GM18868 (cell line): ENCODE data around the gene CYP11A1.

Experiments
- ATAC-seq: cut with Tn5 transposase; IDR thresholded peaks from one replicate; pipeline ENCODE4 v1.9.1; 2021; ENCODE audit warnings: mild to moderate bottlenecking, moderate library complexity; ENCODE audit not compliant: unreplicated experiment

The CYP11A1 gene

GRCh38 chr15:74367296-74367854 lies at the start of gene CYP11A1:
Gene CYP11A1, minus strand, starts transcription at chr15:74367646. Its CDS starts 61 bp downstream, at chr15:74367585.
- ATAC-seq: no peak

GRCh38 chr15:74417225-74417624 lies 49.8 kb upstream of the CYP11A1 start:
- no peak for ATAC-seq

DNA sequence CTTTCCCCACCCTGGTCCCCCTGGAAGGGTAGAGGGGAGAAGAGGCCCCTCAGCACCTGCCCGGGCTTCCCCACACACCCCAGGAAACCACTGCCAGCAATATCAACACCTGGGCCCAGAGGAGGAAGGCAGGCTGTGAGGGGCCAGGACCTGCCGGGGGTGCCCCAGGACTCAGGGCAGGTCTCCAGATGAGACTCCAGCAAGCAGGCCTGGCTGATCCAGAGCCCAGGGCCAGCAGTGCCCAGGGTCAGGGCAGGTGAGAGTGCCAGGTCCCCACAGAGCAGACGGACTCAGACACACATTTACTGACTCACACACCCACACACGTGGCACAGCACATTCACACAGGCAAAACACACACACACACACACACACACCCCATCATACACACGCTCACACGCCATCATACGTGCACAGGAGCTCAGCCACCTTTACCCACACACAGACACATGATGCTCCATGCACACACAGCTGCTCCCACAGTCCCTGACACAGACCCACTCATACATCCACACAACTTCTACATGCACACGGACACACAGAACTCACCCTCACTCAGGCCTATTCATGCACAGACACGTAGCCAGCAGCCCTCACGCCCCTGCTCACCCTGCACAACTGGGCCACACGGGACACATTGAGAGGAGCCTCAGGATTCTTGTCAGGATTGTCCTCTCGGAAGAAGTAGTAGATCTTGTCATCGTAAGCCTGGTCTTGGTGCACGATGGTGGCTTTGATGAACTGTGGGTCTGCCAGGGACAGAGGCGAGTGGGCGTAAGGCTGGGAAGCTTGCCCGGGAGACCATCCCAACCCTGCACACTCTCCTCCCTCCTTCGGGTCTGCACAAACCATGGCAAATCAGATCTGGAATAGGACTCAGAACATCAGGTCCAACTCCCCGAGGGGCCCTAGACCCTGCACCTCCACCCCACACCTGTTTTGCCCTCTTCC lies 48.8 kb upstream of the CYP11A1 start:
- ATAC-seq: no peak

DNA sequence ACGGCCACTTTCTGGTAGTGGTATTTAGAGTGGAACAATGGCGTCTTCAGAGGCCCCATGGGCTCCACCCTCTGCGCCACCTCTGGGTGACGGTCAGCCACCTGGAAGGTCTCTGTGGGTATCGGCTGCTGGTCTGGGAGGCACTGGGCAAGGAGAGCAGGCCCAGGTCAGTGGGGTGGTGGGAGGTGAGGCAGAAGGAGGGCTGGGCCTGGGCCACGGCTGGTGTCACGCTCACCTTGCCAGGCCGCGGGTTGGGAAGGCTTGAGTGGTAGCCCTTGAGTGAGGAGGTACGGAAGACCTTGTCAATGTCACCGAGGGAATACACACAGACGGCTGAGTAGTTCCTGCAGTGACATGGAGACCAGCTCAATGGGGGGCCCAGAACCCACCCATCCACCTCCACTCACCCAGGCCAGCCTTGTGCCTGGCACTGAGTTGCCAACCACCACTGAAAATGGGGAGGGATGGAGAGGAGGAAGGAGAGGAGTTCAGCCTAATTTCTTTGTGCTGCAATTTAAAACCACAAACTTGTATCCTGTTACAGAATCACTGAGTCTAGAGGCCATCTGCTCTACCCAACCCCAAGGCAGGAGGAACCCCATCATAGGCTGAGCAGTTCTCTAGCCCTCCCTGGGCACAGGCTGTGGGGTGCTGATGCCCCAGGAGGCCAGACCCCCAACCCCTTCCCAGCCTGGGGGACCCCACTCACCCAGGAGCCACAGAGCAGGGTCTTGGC lies 47.3 kb upstream of the CYP11A1 start:
- ATAC-seq: no peak

GRCh38 chr15:74414081-74414580 lies 46.7 kb upstream of the CYP11A1 start:
- no peak for ATAC-seq

GRCh38 chr15:74413350-74414080 lies 46.1 kb upstream of the CYP11A1 start:
- no peak for ATAC-seq

DNA sequence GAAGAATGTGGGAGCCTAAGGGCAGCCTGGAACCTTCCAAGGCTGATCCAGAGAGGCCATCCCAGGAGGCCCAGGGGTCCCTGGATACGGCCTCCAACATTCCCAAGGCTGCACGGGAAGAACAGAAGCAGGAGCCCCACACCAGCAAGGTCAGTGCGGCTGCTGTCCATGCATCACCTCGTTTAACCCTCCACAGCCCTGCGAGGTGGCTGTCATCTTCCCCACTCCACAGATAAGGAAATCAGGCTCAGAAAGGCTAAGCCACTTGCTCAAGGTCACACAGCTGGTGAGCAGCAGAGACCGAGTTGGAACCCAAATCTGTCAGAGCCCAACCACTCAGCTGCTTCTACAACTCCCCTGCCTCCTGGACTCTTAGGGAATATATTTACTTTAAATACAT lies 44.7 kb upstream of the CYP11A1 start:
- ATAC-seq: no peak

- no peak for ATAC-seq
Observed at GRCh38 chr15:74411686-74412085, 44.2 kb upstream of the CYP11A1 start.

DNA sequence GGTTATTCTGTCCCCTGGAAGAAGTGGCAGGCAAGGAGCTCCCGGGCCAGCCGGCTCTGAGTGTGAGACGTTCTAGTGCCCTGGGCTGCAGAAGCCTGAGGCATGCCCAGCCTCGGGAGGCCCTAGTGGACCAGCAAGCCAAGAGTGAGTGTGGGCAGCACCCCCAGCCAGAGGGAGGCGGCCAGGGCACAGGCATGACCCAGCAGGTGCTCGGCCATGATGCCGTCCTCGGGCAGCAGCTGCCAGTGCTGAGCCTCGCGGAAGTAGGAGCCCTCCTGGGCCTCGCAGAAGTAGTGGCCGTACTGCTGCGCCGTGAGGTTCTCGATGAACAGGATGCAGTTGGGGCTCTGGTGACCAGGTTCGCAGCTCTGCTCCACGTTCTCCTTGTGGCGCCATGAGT lies 43.1 kb upstream of the CYP11A1 start:
- ATAC-seq: no peak

GRCh38 chr15:74409225-74409624 lies 41.8 kb upstream of the CYP11A1 start:
- ATAC-seq: no peak

DNA sequence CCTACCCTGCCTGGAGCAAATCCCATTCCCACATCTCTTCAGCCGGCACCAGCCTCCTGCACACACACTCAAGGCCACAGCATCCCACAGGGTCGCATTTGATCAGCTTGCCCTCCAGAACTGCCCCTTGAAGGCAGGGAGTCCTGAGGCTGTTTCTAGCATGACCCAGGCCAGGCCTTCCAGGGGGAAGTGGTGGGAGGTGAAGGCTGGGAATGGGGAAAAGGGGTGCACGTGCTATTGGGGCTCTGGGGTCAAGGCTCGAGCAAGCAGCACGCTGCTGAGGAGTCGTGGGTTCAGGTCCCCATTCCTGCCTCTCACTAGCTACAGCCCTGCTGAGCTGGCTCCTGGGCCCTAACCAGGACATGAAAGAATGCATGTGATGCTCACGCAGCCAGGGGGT lies 41.4 kb upstream of the CYP11A1 start:
- no peak for ATAC-seq

GRCh38 chr15:74408385-74408784 lies 40.9 kb upstream of the CYP11A1 start:
- no peak for ATAC-seq

DNA sequence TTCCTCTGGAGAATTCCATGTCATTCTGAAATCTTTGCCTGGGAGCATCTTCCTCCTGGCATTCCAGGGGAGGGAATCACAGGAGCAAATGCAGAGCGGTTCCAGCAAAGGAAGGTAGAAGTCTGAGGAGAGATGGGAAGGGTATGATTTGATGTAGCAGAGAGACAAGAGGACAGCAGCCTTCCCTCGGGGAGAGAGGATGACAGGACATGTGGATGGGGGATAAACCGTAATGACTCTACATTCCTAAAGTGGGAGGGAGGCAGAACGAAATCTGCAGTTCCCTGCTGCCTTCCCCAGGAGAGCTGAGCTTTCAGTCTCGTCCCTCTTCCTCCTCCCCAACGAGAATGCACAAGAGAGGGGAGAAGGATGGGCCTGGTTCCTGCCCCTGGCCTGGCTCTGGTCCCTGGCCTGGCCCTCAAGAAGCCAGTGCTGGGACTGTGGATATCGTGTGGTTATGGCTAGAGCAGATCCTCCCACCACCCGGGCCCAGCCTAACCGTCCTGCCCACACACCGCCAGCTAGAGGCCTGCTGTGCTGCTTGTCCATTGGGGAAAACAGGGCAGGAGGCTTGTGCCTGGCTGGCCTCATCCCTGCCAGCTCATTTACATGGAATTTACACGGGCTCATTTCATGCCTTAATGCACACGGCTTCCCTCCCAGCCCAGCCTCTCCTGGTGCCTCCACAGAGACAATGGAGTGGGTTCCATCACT lies 39.7 kb upstream of the CYP11A1 start:
- no peak for ATAC-seq

DNA sequence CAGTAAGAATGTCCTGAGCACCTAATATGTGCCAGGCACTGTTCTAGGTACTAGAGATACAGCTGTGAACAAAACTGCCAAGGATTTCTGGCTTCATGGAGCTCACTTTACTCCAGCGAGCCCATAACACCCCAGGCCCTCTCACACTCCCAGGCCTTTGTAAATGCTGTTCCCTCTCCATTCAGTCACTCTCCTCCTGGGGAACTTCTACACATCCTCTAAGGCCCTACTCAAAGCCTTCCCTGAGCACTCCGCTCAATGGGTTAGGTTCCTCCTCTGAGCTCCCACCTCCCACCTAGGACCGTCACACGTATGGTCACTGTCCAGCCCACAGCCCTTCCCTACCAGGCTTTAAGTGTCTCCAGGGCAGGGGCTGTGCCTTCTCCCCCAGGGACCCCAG lies 39.1 kb upstream of the CYP11A1 start:
- no peak for ATAC-seq

DNA sequence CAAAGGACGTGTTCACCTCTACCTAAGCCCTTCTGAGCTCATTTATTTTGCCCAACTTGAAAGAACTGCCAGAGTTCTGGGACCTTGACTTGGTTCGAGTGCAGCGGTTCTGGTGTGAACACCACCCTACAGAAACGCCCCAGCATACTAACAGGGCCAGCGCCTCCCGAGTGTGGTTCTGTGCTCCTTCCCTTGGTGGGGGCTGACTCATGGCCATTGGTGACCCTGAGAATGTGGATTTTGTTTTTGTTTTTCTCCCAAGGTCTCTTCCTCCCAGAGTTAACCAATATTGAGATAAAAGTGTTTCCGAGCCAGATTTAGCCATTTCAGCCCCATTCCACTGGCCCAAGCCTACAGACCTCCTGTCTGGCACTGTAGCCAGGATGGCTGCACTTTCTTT lies 38.4 kb upstream of the CYP11A1 start:
- ATAC-seq: no peak

GRCh38 chr15:74403991-74404563 lies 36.6 kb upstream of the CYP11A1 start:
- ATAC-seq: peak; percentile 20

GRCh38 chr15:74403588-74403919 lies 36.1 kb upstream of the CYP11A1 start:
- no peak for ATAC-seq

DNA sequence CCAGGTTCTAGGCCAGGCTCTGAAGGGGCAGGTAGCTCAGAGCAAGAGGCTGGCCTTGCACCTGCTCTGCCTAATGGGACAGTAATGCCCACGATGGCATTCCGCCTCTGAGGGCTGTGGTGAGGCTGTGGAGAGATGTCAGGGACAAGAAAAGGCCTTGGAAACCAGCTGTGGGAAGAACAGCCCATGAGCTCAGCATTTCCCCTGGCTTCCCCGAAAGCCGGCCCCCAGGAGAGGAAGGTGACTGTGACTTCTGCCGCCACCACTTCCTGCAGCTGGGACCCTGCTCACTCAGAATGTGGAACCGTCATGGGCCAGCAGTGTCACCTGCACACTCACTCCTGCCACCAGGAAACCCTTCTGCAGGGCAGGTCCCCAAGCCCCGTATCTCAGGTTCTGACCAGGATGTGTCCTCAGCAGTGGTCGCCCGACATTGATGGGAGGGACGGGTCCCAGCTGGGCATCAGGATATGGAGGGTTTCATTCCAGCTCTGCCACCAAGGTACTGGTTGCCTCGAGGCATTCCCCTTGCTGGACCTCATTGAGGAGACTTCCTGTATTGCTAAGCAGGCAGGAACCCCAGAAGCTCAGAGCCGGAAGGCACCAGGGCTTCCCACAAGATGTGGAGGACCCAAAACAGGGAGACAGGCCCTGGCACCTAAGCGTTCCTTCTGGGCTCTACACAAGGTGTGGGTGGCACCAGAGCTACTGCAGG lies 35.6 kb upstream of the CYP11A1 start:
- ATAC-seq: peak; percentile 28

DNA sequence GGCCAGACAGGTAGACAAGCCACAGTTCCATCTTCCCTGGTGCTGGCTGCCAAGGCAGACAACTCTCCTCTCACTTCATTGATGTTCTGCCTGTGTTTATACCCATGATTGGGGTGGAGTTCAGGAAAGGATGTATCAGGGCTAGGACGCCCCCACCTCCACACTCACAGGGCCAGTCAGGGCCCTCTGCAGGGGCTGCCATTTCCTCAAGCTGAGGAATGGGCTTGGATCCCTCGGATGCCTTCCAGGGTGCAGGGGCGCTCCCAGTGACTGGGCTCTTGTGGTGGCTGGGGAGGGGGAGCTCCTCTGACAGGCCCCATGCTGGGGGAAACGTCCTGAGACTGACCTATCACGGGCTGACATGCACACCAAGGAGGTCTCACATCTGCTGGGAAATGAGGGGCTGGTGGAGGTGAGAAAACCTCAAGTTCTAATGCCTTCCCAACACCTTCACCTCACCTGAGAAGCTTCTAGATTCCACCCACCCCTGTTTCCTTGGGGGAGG lies 34.9 kb upstream of the CYP11A1 start:
- ATAC-seq: no peak
